GM21528 (cell line): ENCODE measurements around the gene PRSS36.
"Not testable (repeated sequence)": the region's sequence is repeated elsewhere in the genome, so short reads cannot be mapped to it uniquely, and the experiment has no call there.

ENCODE experiments used
- ATAC-seq: cut with Tn5 transposase; IDR thresholded peaks from one replicate; pipeline ENCODE4 v1.9.1; 2021; ENCODE audit warnings: mild to moderate bottlenecking, moderate library complexity; ENCODE audit not compliant: unreplicated experiment, low FRiP score

PRSS36 gene

GRCh38 chr16:31143011-31143693 is 6.7 kb downstream of the PRSS36 start:
- no peak for ATAC-seq

- ATAC-seq = peak; percentile 86
Measured at GRCh38 chr16:31142109-31143010, 7.5 kb downstream of the PRSS36 start.

GRCh38 chr16:31141489-31142108 is 8.3 kb downstream of the PRSS36 start:
- ATAC-seq = peak; percentile 5

- ATAC-seq = not testable (repeated sequence)
Measured at GRCh38 chr16:31141071-31141469, 8.8 kb downstream of the PRSS36 start.

GRCh38 chr16:31138621-31139578 is 11.0 kb downstream of the PRSS36 start:
- no peak for ATAC-seq

- not testable (repeated sequence) for ATAC-seq
Measured at GRCh38 chr16:31136822-31137499, 12.9 kb downstream of the PRSS36 start.

- ATAC-seq = no peak
Measured at GRCh38 chr16:31136287-31136662, 13.6 kb downstream of the PRSS36 start.

- no peak for ATAC-seq
Measured at GRCh38 chr16:31135535-31136286, 14.2 kb downstream of the PRSS36 start, which contains the start of gene PRSS8. Gene PRSS8 (minus strand): TSS chr16:31135727. CDS start chr16:31135498, 229 bp downstream.

- ATAC-seq = no peak
Measured at GRCh38 chr16:31134625-31135534, 15.0 kb downstream of the PRSS36 start.

- ATAC-seq = no peak
Measured at GRCh38 chr16:31134091-31134571, 15.7 kb downstream of the PRSS36 start.

GRCh38 chr16:31133046-31133501 is 16.8 kb downstream of the PRSS36 start:
- ATAC-seq = no peak

GRCh38 chr16:31132303-31132979 is 17.4 kb downstream of the PRSS36 start:
- no peak for ATAC-seq

- no peak for ATAC-seq
Measured at GRCh38 chr16:31131841-31132271, 18.0 kb downstream of the PRSS36 start.

GRCh38 chr16:31131416-31131815 is 18.4 kb downstream of the PRSS36 start:
- ATAC-seq = no peak

- ATAC-seq = no peak
Measured at GRCh38 chr16:31130899-31131298, 19.0 kb downstream of the PRSS36 start.

- ATAC-seq = no peak
Measured at GRCh38 chr16:31130336-31130891, 19.5 kb downstream of the PRSS36 start.
